Chondrocyte (in vitro differentiated cells): ENCODE data around the gene ATF6. TPM values are rescaled to one million over a fixed set of nuclear protein-coding genes. Genes with fewer than 3 reads are reported as not detected.
"Not testable (repeated sequence)": the region's sequence is repeated elsewhere in the genome, so short reads cannot be mapped to it uniquely, and the experiment has no call there.

Experiments used
- DNase-seq: peaks from one replicate; pipeline ENCODE4 v3.0.0; 2021; ENCODE audit warnings: mixed read lengths, low spot score
- H3K27ac Mint-ChIP-seq: one replicate; pipeline ENCODE4 v1.8.0; 2021; ENCODE audit warnings: mild to moderate bottlenecking, moderate library complexity, mixed read lengths; ENCODE audit not compliant: unreplicated experiment
- H3K27me3 Mint-ChIP-seq: 2 replicates; pipeline ENCODE4 v1.8.0; 2021; ENCODE audit warnings: low read depth, mixed read lengths
- H3K36me3 Mint-ChIP-seq: 2 replicates; pipeline ENCODE4 v1.8.0; 2021; ENCODE audit warnings: low read depth, mixed read lengths
- H3K4me1 Mint-ChIP-seq: 2 replicates; pipeline ENCODE4 v1.8.0; 2021; ENCODE audit warnings: low read depth, mild to moderate bottlenecking, mixed read lengths
- H3K4me3 Mint-ChIP-seq: one replicate; pipeline ENCODE4 v1.8.0; 2021; ENCODE audit warnings: mild to moderate bottlenecking, moderate library complexity, mixed read lengths; ENCODE audit not compliant: unreplicated experiment
- H3K9me3 Mint-ChIP-seq: 2 replicates; pipeline ENCODE4 v1.8.0; 2021; ENCODE audit warnings: low read depth, mixed read lengths
- CTCF ChIP-seq: fragments of 200-600 bp; sonication (generic); IDR thresholded peaks from 2 replicates; pipeline ENCODE4 v1.5.0; 2021; ENCODE audit warnings: antibody characterized with exemption, mild to moderate bottlenecking, moderate library complexity
- total RNA-seq: library from RNA; stranded (reverse); gene quantifications from 3 replicates; pipeline ENCODE4 v1.2.1, GENCODE V29; 2021

Gene ATF6
- total RNA-seq, 1 donor from 2014 or later: 29.1 TPM

DNA sequence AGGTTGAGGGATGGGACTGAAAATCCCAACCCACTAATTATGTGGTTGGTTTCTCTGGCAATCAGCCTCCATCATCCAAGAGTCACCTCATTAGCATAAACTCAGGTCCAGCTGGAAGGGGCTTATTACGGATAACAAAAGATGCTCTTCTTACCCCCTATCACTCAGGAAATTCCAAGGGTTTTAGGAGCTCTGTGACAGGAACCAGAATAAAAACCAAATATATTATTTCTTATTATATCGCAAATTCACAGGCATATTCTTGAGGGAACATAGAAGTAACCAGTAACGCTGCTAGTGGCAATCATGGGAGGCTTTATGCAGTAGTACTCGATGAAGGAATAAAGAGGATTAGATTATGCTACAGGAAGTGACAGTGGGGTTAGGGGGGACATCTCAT lies 59.7 kb downstream of the ATF6 start:
- peaks cover 6% of the 10 kb centered on the region for H3K4me1 Mint-ChIP-seq
- H3K4me3 Mint-ChIP-seq: no peak overlapping the region
- DNase-seq: no peak
- no peak for TF ChIP-seq CTCF
- H3K27ac Mint-ChIP-seq: no peak overlapping the region
- no peaks in the 10 kb centered on the region for H3K27me3 Mint-ChIP-seq
- no peaks in the 10 kb centered on the region for H3K9me3 Mint-ChIP-seq
- peaks cover 13% of the 10 kb centered on the region for H3K36me3 Mint-ChIP-seq

DNA sequence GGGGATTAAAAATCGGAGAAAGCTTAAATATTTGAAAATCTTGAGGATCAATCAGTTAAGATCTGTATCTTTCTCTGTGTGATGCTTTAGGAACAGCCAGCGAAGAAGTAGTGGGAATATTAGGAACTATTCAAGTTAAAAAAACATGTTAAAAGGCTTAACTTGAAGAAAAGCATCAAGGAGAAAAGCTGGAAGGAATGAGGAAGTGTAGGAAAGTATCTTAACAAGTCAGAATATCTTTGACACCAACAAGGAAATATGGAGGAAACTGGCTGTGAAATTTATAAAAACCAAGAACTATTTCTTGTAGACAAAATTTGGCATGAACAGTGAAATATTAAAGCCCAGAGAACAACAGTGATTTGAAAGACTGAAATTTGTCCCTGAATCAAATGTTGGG lies 60.4 kb downstream of the ATF6 start:
- no peaks in the 10 kb centered on the region for H3K27me3 Mint-ChIP-seq
- no peak for TF ChIP-seq CTCF
- H3K9me3 Mint-ChIP-seq: no peaks in the 10 kb centered on the region
- H3K4me1 Mint-ChIP-seq: peaks cover 6% of the 10 kb centered on the region
- no peak overlapping the region for H3K27ac Mint-ChIP-seq
- no peak for DNase-seq
- no peak overlapping the region for H3K4me3 Mint-ChIP-seq
- peaks cover 12% of the 10 kb centered on the region for H3K36me3 Mint-ChIP-seq

- no peak overlapping the region for H3K4me3 Mint-ChIP-seq
- H3K4me1 Mint-ChIP-seq: peaks cover 6% of the 10 kb centered on the region
- no peak for DNase-seq
Measured at GRCh38 chr1:161827786-161828185, 61.7 kb downstream of the ATF6 start.

GRCh38 chr1:161832299-161832907 lies 66.3 kb downstream of the ATF6 start:
- H3K9me3 Mint-ChIP-seq, H3K4me3 Mint-ChIP-seq, H3K27ac Mint-ChIP-seq, H3K4me1 Mint-ChIP-seq, DNase-seq, H3K27me3 Mint-ChIP-seq: not testable (repeated sequence)
- peaks cover 12% of the 10 kb centered on the region for H3K36me3 Mint-ChIP-seq

More at GRCh38 chr1:161827786-161828185, 61.7 kb downstream of the ATF6 start:
- Mint-ChIP-seq H3K27me3 (no peaks in the 10 kb centered on the region), H3K36me3 (peaks cover 11% of the 10 kb centered on the region), H3K27ac (no peak overlapping the region), H3K9me3 (no peaks in the 10 kb centered on the region)
- no peak for TF ChIP-seq CTCF

DNA sequence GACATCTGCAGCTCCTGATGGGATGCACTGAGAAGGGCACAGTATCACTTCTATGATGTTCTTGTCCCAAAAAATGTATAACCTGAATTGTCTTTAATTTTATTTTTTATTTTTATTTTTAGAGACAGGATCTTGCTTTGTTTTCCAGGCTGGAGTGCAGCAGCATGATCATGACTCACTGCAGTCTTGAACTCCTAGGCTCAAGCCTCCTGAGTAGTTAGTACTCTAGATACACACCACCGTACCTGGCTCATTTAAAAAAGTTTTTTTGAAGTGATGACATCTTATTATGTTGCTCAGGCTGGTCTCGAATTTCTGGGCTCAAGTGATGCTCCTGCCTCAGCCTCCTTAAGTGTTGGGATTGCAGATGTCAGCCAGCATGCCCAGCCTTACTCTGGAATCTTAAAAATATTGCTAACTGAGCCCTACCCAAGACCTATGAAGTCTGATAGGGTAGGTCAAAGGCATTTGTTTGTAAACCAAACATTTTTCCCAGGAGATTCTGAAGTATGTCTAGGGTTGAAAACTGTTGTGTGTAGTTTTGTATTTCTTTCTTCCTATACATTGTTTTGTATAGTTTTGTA lies 68.9 kb downstream of the ATF6 start:
- H3K27ac Mint-ChIP-seq: no peak overlapping the region
- no peak overlapping the region for H3K4me3 Mint-ChIP-seq
- no peaks in the 10 kb centered on the region for H3K27me3 Mint-ChIP-seq

More for the DNA sequence above, 68.9 kb downstream of the ATF6 start:
- TF ChIP-seq CTCF: no peak
- peaks cover 6% of the 10 kb centered on the region for H3K9me3 Mint-ChIP-seq
- peaks cover 7% of the 10 kb centered on the region for H3K36me3 Mint-ChIP-seq
- no peak for DNase-seq
- no peaks in the 10 kb centered on the region for H3K4me1 Mint-ChIP-seq
